ENCODE data around the gene HSD17B7.
"Not testable (repeated sequence)": the region's sequence is repeated elsewhere in the genome, so short reads cannot be mapped to it uniquely, and the experiment has no call there.

The HSD17B7 gene, protein sequence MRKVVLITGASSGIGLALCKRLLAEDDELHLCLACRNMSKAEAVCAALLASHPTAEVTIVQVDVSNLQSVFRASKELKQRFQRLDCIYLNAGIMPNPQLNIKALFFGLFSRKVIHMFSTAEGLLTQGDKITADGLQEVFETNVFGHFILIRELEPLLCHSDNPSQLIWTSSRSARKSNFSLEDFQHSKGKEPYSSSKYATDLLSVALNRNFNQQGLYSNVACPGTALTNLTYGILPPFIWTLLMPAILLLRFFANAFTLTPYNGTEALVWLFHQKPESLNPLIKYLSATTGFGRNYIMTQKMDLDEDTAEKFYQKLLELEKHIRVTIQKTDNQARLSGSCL

DNA sequence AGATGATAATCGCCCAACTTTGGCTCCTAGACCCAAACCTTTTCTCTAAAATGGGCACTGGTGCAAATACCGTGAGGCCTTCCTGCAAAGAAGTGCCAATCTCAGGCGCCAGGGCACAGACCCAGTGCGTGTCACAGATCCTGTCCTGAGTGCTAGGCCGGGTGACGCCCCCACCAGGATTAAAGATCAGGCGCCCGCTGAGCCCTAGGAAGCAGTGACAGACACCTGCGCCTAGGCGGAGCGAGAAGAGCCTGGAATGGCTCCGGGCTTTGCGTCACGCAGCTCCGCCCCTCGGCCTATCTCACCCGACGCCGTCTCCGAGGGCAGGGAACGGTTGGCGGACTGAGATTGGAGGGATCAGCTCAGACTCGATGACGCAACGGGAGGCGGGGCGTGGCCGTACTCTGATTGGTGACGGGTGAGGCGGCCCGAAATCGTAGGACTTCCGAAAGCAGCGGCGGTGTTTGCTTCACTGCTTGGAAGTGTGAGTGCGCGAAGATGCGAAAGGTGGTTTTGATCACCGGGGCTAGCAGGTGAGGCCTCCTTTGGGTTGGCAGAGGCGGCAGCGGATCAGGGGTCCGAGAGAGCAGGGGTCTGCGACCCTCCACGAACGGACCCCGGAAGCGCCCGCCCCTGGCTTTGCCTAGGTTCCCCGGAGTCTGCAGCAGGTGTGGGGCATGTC, at the start of gene HSD17B7:
TSS of gene HSD17B7 (plus strand) at position 400 of the 682 bp plus-strand sequence. CDS start at position 499, 99 bp downstream.
- peak; percentile 80 for DNase-seq

DNA sequence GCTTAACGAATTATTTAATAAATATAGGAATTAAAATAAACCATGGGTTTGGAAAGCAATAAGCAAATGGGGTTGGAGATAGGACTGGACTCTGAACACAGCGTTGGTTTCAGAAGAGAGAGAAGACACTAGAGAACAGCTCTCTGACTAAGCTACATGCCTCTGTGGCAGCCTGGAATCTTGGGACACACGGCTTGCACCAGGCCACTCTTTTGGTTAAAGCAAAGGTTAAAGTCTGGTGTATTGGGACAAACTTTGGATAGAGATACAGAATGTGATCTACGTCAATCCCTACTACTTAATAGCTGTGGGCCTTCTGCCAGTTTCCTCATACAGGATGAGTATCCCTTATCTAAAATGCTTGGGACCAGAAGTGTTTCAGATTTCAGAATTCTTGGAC, 49.7 kb upstream of the HSD17B7 start:
- no peak for DNase-seq

DNA sequence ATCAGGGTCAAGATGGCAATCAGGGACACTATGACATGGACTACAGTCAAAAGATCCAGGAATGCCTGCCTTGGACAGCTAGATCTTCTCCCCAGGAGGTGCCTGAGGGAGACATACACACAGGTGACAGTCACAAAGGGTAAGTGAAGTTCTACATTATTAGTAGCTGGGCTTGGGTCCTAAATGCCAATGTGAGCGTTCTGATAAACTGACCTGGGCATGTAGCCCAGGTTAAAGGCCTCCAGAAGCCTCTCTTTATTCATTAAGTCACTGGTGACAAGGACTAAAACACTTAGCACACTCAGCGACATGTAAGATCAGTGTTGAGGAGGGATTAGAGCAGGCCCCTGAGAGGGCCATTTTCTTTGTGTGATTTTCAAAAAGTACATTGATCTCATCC, 48.9 kb upstream of the HSD17B7 start:
- DNase-seq, result no peak

DNA sequence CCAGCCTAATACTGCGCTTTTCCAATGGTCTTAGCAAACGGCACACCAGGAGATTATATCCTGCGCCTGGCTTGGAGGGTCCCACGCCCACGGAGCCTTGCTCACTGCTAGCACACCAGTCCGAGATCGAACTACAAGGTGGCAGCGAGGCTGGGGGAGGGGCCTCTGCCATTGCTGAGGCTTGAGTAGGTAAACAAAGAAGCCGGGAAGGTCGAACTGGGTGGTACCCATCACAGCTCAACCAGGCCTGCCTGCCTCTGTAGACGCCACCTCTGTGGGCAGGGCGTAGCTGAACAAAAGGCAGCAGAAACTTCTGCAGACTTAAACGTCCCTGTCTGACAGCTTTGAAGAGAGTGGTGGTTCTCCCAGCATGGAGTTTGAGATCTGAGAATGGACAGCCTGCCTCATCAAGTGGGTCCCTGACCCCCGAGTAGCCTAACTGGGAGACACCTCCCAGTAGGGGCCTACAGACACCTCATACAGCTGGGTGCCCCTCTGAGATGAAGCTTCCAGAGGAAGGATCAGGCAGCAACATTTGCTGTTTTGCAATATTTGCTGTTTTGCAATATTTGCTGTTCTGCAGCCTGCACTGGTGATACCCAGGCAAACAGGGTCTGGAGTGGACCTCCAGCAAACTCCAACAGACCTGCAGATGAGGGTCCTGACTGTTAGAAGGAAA, 44.1 kb upstream of the HSD17B7 start:
- DNase-seq, result not testable (repeated sequence)

DNA sequence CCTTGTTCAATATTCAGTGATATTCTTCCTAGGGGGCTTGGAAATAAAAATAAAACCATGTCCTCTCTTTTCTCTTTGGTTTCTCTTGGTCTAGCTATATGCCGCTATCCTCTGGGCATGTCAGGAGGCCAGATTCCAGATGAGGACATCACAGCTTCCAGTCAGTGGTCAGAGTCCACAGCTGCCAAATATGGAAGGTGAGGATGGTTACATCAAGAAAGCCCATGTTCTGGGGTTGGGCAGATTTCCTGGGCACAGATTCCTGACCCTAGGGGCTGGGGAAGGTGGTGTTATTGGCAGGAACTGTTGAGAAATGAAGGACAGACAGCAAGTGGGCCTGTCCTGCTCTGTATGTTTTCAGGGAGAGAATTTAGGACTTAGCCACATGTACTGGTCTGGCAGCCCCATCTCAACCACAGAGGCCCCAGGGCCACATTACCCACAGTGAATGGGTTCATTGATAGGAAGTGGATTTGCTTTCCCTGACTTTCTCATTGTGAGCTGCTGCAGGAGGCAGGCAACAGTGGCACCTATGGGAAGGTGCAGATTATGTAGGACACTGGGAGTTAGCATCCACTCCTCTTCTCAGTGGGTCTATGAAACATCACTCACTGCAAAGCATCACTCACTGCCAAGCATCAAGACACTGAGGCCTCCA, 37.4 kb upstream of the HSD17B7 start:
- DNase-seq, result no peak

DNA sequence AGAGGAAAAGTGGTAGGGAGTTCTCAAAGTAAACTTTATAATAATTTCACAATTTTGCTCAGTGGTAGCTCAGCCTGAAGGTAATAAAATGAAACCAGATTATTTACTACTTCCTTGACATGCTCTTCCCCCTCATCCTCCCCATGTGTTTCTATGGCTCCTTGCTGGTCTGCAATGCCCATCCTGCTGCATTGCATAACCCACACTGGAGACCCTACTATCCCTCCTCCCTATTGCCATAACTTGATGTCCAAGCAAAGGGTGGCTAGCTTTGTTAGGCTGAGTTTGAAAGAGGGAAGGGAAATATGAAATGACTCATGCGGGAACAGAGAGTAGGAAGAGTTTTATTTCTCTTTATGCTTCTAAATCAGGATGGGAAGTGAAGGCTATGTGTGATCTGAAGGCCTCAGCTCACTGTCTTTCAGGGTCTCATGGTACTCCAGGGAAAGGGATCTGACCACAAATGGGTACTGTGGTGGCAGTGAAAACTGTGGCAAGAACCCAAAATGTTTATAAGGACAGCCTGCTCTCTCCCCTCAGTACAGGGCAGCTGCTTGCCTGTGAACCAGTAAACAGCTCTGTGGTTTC, 36.4 kb upstream of the HSD17B7 start:
- DNase-seq, result no peak

DNA sequence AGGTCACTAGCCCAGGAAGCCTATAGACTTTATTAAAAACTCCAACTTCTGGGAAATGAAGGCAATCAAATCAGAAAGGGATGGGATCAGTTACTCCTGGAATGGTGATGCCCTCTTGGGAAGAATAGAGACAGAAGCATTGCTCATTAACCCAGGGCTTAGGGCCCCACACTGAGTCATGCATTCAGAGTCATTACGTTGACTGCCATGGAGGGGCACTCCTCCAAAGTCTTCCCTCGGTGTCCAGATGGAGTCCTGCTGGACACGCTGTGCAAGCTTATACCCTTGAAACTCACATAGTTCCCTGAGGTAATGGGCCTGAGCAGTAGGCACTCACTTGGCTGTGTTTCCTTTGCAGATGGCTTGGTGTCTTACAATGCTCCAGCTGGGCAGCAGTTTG, 35.2 kb upstream of the HSD17B7 start:
- no peak for DNase-seq

DNA sequence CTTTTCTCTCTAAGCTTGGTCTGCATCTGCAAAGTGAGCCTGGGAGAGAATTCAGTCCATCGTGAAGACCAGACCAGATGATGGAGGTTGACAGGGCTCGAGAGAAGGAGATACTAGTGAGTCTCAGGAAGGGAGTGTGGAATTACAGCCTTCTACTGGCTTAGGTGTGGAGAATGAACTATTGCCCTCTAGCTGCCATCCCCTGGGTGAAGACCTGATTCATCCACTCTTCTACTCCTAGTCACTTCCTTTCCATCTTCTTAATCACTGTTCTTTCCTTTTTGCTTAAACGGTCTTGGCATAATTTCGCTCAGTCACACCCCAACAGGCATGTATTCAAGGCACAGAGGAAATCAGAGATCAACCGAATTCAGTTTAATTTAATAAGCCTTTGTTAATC, 34.0 kb upstream of the HSD17B7 start:
- DNase-seq, result no peak

DNA sequence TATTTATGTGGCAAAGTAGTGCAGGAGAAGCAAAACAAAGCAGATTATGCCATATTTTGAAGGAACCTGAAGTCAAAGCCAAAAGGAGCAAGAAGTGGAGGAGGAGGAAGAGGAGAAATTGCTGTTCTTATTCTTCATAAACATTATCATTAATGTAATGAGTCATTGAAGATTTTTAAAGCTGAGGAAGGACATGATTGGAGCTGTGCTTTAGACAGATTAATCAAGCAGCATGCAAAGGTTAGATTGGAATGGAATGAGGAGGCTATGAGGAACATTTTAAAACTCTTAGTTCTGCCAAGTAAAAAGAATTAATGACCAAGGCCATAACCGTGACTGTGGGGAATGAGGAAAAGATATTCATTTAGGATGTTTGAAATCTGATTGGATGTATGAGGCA, 33.0 kb upstream of the HSD17B7 start:
- DNase-seq, result no peak

DNA sequence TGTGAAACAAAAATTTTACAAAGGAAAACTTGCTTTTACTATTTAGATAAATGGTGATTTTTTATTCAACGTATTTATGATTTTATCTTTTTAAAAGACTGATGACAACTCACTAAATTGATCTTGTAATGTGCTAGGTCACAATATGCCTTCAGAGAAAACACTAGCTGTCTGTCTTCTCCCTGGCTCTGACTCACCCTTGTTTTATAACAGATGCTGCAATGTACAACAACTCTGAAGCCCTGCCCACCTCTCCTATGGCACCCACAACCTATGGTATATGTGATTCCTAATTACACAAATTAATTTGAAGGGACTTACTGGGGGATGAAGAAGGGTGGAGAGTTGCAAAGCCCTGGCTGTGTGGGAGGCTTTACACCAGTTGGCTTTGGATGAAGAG, 24.7 kb upstream of the HSD17B7 start:
- DNase-seq, result no peak

DNA sequence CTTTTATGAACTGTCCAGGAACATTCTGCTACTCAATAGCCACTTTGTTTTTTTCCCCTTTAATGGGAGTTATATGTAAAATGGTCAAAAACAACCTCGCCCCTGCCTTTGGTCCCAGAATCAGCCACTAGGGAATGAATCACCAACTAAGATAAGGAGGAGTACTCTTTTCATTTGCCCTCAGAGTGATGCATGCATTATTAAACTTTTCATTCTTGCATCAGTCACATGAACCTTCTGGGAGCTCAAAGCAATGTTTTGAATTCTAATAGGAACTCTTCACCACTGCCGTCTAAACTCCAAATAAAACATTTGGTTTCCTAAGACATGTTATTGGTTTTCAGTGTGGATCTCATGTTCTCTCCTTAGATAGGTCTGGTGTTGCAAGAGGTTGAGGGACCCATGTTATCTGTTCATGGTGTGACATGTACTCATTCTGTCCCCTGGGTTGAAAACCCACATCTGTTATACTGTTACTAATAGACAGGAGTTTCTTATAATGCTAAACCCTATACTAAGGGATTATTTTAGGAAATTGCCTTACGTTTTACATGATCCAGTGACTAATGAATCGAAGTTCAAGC, 17.8 kb upstream of the HSD17B7 start:
- DNase-seq, result no peak

DNA sequence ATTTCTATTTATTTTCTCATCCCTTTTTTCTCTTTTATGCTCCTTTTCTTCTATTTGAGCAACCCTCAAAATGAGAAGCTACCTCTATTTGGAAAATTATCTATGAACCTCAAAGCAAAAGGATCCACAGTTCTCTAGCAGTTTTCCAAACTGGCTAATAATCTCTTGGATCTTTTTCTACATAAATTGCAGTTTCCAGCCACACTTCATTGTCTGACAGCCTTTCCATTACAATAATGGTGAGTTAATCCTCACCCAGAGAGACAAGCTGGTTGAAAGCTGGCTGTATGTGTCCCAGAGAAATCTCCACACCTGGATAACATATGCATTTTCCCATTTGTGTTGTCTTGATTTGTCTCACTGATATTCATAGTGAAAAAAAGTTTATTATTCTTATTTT, 16.5 kb upstream of the HSD17B7 start:
- no peak for DNase-seq

DNA sequence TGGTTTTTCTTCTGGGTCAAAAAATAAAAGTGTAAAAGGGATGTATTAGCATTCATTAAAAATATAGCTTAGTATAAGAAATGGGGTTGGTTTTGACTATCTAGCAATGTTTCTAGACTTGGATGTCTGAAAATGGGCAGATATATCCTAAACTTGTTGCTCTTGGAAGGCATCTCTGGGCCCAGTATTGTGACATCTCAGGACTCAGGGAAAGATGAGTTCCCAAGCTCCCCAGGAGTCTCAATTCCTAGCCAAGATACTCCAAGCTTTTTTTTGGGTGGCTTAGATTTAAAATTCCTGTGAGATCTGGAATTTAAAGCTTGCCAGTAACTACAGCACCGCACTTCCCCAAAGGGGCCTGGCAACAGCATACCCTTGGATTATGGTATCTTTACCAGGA, 11.5 kb upstream of the HSD17B7 start:
- no peak for DNase-seq

DNA sequence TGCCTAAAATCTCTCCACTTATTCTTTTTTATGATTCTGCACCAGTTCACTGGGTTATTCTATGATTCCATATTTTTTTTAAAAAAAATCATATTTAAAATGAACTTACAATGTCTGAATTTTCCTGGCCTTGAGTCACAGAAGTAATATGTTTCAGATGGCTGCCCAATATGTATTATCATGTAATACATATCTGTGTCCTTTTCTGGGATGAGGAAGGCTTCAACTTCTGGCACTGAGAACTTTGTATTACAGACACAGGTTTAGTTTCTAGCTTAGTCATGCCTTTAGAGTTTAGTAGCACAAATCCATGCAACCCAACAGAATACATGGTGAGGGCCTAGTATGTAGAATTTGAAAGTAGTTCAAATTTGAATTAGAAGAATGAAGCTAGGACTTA, 7.8 kb upstream of the HSD17B7 start:
- DNase-seq, result no peak

DNA sequence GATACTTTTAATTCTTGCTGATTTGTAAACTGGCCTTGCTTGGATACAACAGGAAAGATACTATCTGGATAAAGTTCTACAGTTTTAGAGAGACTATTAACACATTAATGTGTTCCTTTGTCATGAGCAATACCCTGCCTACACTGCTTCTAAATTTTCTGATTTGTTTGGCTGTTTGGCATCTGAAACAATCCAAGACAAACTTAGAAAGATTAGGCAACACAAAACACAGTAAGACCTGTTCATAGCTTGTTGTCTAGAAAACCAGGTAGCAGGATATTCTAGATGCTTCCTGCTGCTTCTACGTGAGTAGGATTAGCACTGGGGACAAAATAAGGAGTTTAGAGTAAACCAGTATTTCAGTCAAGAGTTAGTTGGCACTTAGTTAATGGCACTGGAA, 5.6 kb upstream of the HSD17B7 start:
- DNase-seq, result not testable (repeated sequence)

DNA sequence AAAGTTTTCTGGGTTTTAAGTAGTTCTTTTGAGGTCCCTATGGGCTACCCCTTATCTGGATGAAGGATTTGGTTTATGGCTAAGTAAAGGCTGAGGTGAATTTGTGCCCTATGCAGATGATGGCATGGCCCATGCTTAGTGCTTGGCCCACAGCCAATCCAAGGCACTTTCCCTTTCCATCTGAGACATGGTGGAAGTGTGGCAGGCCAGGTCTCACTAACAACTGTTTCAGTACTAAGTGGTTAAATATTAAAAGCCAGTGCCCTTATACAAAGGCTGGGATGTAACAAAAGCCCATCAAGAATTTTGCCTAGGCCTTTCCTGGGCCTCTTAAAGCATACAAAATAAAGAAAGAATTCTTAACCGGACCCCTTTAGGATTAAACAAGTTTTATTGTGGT, 1.7 kb upstream of the HSD17B7 start:
- DNase-seq, result not testable (repeated sequence)

DNA sequence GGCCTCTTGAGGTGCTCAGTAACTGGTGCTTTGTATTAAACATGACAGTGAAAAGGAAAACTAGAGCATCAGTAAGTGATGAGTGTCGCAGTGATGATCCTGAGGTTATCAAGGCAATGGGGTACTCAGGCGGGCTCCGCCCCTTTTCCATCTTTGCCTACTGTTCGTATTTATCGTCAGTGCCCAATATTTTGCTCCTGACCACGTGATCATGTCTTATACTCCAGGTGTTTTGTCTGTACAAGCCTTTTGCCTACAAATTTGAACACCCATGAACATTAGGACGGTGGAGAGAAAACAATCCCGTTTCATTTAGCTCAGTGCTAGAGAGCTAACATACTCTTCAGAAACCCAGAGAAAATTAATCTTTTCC, 469 bp downstream of the HSD17B7 start:
- not testable (repeated sequence) for DNase-seq

DNA sequence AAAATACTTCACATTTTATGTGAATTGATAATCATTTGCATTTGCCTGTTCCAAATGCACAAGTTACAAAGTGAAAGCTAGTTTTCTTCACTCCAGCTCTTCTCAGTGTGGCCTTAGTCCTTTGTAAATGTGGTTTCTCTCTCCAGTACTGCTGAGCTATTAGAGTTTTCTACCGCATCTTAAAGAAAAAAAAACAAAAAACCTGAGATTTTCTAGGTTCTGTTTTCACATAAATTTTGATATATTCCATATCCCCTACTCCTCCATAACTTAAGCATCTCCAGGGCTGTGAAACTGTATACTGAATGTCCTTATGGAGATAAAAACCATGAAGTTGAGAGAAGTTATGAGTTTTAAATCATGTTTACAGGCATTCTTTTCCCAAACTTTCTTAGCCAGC, 3.8 kb downstream of the HSD17B7 start:
- not testable (repeated sequence) for DNase-seq

DNA sequence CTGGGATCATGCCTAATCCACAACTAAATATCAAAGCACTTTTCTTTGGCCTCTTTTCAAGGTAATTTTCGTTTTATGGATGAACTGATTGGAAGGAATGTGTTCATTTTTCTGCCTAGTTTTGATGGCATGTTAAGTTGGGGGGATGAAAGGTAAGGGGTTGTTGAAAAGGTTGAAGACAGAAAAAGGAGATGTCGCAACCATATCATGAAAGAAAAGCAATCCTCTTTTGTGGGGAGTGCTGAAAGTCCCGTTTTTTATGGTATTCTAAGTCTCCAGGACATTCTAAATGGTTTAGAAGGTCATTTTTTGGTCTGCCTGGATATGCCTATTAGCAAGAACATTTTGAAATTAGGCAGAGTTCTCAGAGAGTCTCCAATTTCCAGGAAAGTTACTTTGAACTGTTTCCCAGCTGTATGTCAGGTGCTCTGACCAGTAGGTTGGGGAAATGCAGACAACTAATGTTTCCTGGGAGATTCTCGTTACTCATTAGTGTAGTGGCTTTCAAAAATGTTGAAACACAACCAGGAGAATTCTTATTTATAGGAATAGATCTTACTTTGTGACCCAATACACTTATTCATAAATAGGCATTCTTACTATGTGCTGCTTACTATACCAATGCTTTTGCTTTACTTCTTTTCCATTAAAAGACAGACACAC, 6.2 kb downstream of the HSD17B7 start:
- not testable (repeated sequence) for DNase-seq

DNA sequence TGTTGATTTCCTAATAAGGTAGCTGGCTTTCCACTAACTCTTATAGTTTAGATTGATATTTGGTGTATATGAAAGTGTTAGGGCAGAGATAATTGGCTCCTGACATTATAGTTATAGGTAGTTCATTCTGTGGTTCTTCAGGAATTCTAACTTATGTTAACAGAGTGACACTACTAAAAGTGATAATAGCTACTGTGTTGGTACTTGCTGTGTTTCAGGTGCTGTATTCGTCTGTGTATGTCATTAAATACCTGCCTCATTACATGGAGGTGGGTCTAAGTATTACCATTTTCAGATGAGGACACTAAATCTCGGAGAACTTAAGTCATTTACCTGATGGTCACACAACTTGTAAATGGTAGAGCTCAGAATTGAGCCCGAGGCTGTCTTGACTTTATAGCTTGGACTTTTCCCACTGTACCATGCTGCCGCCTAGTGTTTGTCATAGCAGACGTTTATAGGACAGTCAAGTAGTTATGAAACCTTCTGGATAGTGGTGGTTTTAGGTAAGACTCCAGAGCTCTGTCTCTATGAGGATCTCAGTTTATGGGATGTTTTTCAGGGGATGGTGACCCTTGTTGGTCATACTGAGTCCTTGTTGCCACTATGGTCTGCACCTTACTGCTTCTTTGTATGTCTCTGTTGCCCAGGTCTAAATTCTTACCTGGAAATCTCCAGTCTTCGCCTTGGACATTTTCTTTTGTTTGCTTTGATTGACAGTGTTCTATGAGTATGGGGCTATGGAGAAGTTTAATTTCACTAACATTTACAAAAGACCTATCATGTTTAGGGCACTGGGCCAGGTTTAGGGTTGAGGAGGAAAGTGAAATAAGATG, 9.7 kb downstream of the HSD17B7 start:
- peak; percentile 3 for DNase-seq

DNA sequence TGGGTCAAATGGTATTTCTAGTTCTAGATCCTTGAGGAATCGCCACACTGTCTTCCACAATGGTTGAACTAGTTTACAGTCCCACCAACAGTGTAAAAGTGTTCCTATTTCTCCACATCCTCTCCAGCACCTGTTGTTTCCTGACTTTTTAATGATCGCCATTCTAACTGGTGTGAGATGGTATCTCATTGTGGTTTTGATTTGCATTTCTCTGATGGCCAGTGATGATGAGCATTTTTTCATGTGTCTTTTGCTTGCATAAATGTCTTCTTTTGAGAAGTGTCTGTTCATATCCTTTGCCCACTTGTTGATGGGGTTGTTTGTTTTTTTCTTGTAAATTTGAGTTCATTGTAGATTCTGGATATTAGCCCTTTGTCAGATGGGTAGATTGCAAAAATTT, 17.0 kb downstream of the HSD17B7 start:
- DNase-seq, result not testable (repeated sequence)

Measured in NCI-H510A (cell line).